RWPE2 (cell line): Measurements from ENCODE around the gene PDLIM7.

Experiments used
- ATAC-seq: fragments of 200-7000 bp; cut with Tn5 transposase; 3 replicates; pipeline ENCODE4 v1.9.1; 2021; ENCODE audit warnings: low read depth
- DNase-seq: peaks from one replicate; pipeline ENCODE4 v3.0.0-alpha.2; 2020; ENCODE audit warnings: low spot score
- H3K27ac ChIP-seq: fragments of 450-650 bp; 2 replicates; pipeline ENCODE4 v1.5.1; 2017; ENCODE audit warnings: mild to moderate bottlenecking; ENCODE audit not compliant: poor library complexity, severe bottlenecking
- H3K27me3 ChIP-seq: fragments of 250-450 bp; sonication (Bioruptor Pico); 2 replicates; pipeline ENCODE4 v1.5.1; 2021; ENCODE audit warnings: mild to moderate bottlenecking, moderate library complexity; ENCODE audit not compliant: insufficient read depth, poor library complexity, severe bottlenecking
- H3K36me3 ChIP-seq: fragments of 250-450 bp; sonication (Bioruptor Pico); 2 replicates; pipeline ENCODE4 v1.5.1; 2020; ENCODE audit warnings: low read depth, mild to moderate bottlenecking, moderate library complexity
- H3K4me1 ChIP-seq: fragments of 250-450 bp; sonication (Bioruptor Pico); 2 replicates; pipeline ENCODE4 v1.5.1; 2021; ENCODE audit warnings: mild to moderate bottlenecking, moderate library complexity; ENCODE audit not compliant: insufficient read depth, poor library complexity, severe bottlenecking
- H3K4me3 ChIP-seq: fragments of 250-450 bp; sonication (Bioruptor Pico); 2 replicates; pipeline ENCODE4 v1.5.1; 2021; ENCODE audit warnings: mild to moderate bottlenecking, moderate library complexity; ENCODE audit not compliant: severe bottlenecking
- H3K9me3 ChIP-seq: fragments of 250-450 bp; sonication (Bioruptor Pico); 2 replicates; pipeline ENCODE4 v1.5.1; 2021; ENCODE audit warnings: mild to moderate bottlenecking, moderate library complexity; ENCODE audit not compliant: severe bottlenecking
- CTCF ChIP-seq: fragments of 450-650 bp; IDR thresholded peaks from one replicate; pipeline ENCODE4 v1.5.1; 2017; ENCODE audit warnings: mild to moderate bottlenecking, moderate library complexity; ENCODE audit not compliant: poor library complexity, severe bottlenecking

Gene PDLIM7

GRCh38 chr5:177472460-177473442 is 24.7 kb downstream of the PDLIM7 start:
- peak overlapping the region; percentile 97 for H3K4me3 ChIP-seq
- H3K4me1 ChIP-seq = peaks cover 15% of the 10 kb centered on the region
- DNase-seq = no peak
- TF ChIP-seq CTCF = no peak
- peak; percentile 24 for ATAC-seq
- peak overlapping the region; percentile 69 for H3K27ac ChIP-seq
- H3K9me3 ChIP-seq = no peaks in the 10 kb centered on the region
- peaks cover 15% of the 10 kb centered on the region for H3K36me3 ChIP-seq
- no peaks in the 10 kb centered on the region for H3K27me3 ChIP-seq

DNA sequence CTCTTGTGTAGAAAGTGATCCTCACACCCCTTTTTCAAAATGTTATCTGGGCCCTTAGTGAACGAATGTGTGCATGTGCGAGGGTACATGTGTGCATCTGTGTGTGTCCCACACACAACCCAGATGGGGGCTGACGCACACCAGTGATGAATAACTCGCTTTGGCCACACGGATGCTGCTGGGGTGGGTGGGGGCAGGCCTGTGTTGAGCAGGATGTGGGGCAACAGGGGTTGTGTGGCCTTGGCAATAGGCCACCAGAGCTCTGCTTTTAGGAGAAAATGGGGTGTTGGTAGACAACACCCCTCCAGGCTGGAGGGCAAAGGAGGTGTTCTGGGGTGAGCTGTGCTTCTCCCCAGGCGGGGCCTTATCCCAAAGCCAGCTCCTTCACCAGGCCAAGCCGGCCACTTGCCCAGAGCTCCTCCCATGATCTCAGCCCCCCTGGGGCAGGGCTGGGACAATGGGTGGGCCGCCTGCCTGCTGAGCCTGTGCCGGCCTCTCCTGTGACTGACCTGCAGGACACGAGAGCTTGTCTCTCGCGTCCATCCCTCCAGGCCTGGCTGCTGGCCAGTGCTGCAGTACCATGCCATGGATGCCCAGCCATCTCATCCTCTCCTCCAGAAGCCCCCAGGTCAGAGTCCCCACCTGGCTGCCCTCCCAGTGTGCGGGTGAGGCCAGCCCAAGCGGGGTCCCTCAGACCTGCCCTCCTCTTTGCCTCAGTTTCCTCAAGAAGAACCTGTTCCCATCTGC is 25.6 kb downstream of the PDLIM7 start:
- TF ChIP-seq CTCF = no peak
- peak overlapping the region; percentile 97 for H3K4me3 ChIP-seq
- H3K9me3 ChIP-seq = no peaks in the 10 kb centered on the region
- ATAC-seq (no peak), DNase-seq (no peak)
- H3K27me3 ChIP-seq = no peaks in the 10 kb centered on the region
- peaks cover 15% of the 10 kb centered on the region for H3K4me1 ChIP-seq
- peak overlapping the region; percentile 69 for H3K27ac ChIP-seq
- peaks cover 24% of the 10 kb centered on the region for H3K36me3 ChIP-seq

- DNase-seq (no peak), ATAC-seq (no peak)
- H3K4me3 ChIP-seq = no peak overlapping the region
- no peaks in the 10 kb centered on the region for H3K9me3 ChIP-seq
- H3K27me3 ChIP-seq = no peaks in the 10 kb centered on the region
- peaks cover 15% of the 10 kb centered on the region for H3K4me1 ChIP-seq
- peaks cover 32% of the 10 kb centered on the region for H3K36me3 ChIP-seq
- peak overlapping the region; percentile 69 for H3K27ac ChIP-seq
- TF ChIP-seq CTCF = no peak
These were observed 26.5 kb downstream of the PDLIM7 start for GRCh38 chr5:177470759-177471536.

DNA sequence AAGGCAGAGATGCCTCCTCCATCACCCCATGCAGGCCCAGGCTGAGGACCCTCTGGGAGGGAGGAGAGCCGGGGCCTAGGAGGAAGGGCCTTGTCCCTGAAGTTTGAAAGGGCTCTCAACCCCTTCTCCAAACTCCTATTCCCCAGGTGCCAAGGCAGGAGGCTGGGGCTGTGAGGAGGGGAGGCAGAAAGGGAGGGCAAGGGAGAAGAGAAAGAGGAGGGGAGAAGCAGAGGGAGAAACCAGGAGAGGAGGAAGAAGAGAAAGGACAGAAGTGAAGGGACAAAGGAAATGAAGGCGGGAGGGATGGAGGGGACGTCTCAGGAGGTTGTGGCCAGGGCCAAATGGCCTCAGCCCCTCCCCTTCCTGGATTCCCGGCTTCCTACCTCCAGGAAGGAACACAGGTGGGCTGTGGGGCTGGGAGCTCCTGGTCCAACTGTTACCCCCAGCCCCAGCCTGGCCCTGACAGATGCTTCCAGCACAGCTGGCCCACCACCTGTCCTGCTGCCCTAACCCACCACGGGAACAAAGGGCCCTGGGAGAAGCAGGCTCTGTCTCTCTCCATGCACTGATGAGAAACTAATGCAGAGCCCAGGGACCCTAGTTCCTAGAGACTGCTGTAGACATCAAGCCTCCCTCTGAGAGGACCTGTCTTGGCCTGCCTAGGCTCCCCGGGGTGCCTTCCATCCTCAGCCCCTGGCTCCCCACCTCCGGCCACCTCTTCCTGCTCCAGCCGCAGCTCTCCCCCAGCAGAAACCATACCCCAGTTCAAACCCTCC is 27.5 kb downstream of the PDLIM7 start:
- DNase-seq = no peak
- TF ChIP-seq CTCF = no peak
- no peak for ATAC-seq
- Histone ChIP-seq H3K4me3 (no peak overlapping the region), H3K4me1 (peaks cover 15% of the 10 kb centered on the region), H3K36me3 (peaks cover 43% of the 10 kb centered on the region), H3K27me3 (no peaks in the 10 kb centered on the region), H3K27ac (peak overlapping the region; percentile 69), H3K9me3 (no peaks in the 10 kb centered on the region)
